Esophagus squamous epithelium (tissue), 4 donors: ENCODE measurements around the gene WBP1L.

ENCODE experiments used
- CTCF ChIP-seq, 6 experiments: fragments of 450-650 bp in 4 of 6; fragments of 200-600 bp in 2 of 6; sonication (generic) in 2 of 6; IDR thresholded peaks; one replicate each; pipeline ENCODE4 v1.5.1; 2016 to 2019; ENCODE audit warnings: antibody characterized with exemption in 6 of 6, mild to moderate bottlenecking in 4 of 6, moderate library complexity in 4 of 6
- POLR2A ChIP-seq, 4 donors: fragments of 450-650 bp; IDR thresholded peaks; one replicate each; pipeline ENCODE4 v1.6.1; 2017; ENCODE audit warnings: antibody characterized with exemption in 4 of 4, mild to moderate bottlenecking in 4 of 4, moderate library complexity in 3 of 4

- TF ChIP-seq CTCF (IDR thresholded peaks at IDR 0.05), result no peak
- TF ChIP-seq POLR2A (IDR thresholded peaks at IDR 0.05), result no peak
Measured at GRCh38 chr10:102701796-102702195, 42.0 kb upstream of the WBP1L start.
